ENCODE data around the gene TRIM33.

- TF ChIP-seq EZH2 (IDR thresholded peaks at IDR 0.05) (no peak), POLR2A (IDR thresholded peaks at IDR 0.05; ENCODE audit: borderline replicate concordance, extremely low read depth, insufficient read depth, insufficient read length) (no peak), ZBTB33 (IDR thresholded peaks at IDR 0.05; ENCODE audit: extremely low read depth, insufficient replicate concordance, low read length) (no peak)
Observed at GRCh38 chr1:114386129-114387009, 124.6 kb downstream of the TRIM33 start.
